ENCODE measurements around the gene LRRTM4.

LRRTM4 gene

DNA sequence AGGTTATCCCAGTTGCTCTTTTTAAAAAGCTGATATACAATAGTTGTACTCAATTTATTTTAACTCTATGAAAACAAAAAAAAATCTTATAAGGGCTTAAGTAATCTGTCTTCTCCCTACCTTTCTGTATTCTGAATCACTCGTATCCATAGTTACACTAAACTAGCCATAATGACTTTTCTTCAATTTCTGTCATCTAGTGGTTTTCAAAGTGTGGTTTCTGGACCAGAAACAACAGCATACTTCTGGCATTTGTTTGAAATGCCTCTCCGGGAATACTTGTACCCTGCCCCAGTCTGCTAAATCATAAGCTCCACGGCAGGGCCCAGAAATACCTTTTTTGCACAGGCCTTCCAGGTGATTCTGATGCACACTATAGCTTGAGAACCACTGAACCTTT lies 253.6 kb downstream of the LRRTM4 start:
- H3K4me3 ChIP-seq (ENCODE audit: low read length) = no peak overlapping the region
- TF ChIP-seq, protein P1, sequence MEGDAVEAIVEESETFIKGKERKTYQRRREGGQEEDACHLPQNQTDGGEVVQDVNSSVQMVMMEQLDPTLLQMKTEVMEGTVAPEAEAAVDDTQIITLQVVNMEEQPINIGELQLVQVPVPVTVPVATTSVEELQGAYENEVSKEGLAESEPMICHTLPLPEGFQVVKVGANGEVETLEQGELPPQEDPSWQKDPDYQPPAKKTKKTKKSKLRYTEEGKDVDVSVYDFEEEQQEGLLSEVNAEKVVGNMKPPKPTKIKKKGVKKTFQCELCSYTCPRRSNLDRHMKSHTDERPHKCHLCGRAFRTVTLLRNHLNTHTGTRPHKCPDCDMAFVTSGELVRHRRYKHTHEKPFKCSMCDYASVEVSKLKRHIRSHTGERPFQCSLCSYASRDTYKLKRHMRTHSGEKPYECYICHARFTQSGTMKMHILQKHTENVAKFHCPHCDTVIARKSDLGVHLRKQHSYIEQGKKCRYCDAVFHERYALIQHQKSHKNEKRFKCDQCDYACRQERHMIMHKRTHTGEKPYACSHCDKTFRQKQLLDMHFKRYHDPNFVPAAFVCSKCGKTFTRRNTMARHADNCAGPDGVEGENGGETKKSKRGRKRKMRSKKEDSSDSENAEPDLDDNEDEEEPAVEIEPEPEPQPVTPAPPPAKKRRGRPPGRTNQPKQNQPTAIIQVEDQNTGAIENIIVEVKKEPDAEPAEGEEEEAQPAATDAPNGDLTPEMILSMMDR (conservative IDR thresholded peaks at IDR 0.05; ENCODE audit: low read length) = no peak
- no peak for DNase-seq (ENCODE audit: low read depth)

DNA sequence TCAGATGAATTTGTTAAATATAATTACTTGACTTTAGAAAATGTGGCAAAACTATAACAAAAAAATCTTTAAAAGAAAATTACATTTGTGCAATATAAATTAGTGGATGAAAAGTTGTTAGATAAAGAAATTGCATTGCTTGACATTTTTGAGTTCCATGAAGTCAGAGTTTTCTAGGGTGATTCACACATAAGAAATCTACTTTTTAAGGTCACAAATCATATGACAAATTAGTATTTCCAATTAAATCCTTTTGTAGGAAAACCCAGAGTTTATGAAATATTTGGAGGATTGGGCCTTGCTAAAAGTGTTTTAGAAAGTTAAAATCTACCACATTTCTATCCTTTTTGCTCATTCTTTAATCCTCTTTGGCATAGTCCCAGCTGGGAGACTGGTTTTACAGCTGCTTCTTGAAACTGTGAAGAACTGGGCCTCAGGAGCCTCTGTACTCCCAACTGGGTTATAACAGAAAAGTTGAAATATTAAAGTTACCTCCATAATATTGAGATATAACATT lies 289.2 kb downstream of the LRRTM4 start:
- no peak overlapping the region for H3K4me3 ChIP-seq (ENCODE audit: low read length)
- TF ChIP-seq, protein P1 (conservative IDR thresholded peaks at IDR 0.05; ENCODE audit: low read length) = no peak

DNA sequence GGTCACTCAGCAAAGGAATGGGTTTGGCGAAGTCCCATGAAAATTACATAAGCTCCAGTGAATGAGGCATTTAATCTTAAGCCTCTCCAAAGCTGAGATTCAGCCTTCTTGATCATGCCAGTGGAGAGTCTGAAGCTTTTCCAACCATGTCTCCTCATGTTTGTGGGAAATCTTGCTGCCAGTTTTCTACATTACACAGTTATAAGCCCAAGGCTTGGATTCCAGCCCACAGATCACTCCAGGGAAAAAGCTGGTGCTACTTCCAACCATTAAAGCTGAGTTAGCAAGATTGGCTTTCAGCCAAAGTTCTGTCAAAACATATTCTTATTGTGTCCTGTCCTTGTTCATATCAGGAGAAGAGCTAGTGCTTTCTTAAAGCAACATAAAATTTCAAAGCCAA lies 293.8 kb downstream of the LRRTM4 start:
- no peak for DNase-seq (ENCODE audit: low read depth)
- no peak overlapping the region for H3K4me3 ChIP-seq (ENCODE audit: low read length)
- TF ChIP-seq, protein P1 (conservative IDR thresholded peaks at IDR 0.05; ENCODE audit: low read length) = no peak

More for the DNA sequence above, 289.2 kb downstream of the LRRTM4 start:
- DNase-seq (ENCODE audit: low read depth) = no peak

DNA sequence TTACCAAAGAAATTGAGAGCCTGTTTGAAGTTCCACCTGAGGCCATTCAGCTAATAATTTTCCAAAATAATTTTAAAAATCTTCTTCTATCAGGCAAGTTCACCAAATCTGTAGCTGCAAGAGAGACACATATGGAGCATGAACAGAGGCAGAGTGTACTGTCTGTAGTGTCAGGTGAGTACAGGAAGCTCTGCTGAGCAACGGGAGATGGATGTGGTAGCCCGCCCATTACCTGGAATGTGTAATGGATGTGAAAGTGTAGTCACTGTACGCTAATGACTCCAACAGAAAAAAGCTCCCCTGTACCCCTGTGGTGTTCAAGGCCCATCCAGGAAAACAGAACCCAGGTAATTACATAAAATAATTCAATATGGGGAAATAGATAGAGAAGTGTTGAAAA lies 311.5 kb downstream of the LRRTM4 start:
- DNase-seq (ENCODE audit: low read depth) = no peak
- TF ChIP-seq, protein P1 (conservative IDR thresholded peaks at IDR 0.05; ENCODE audit: low read length) = no peak

DNA sequence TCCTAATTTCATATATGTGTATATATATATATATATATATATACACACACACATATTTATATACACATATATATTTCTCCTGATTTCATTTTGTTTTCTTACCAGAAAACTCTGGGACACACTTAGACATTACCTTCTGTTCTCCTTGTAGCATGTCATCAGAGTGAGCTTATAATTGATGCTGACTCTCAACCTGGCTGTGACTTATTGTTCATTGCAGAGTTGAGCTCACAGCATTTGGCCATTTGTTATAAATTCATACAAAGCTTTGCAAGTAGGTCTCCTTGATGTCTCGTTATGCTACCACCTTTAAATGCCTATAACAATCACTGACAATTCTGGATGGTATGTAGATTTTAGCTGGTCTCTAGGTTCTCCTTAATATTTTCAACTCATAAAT lies 314.8 kb downstream of the LRRTM4 start:
- no peak overlapping the region for H3K4me3 ChIP-seq (ENCODE audit: low read length)
- TF ChIP-seq, protein P1 (conservative IDR thresholded peaks at IDR 0.05; ENCODE audit: low read length) = no peak
- DNase-seq (ENCODE audit: low read depth) = no peak

More for the DNA sequence above, 311.5 kb downstream of the LRRTM4 start:
- H3K4me3 ChIP-seq (ENCODE audit: low read length) = no peak overlapping the region

DNA sequence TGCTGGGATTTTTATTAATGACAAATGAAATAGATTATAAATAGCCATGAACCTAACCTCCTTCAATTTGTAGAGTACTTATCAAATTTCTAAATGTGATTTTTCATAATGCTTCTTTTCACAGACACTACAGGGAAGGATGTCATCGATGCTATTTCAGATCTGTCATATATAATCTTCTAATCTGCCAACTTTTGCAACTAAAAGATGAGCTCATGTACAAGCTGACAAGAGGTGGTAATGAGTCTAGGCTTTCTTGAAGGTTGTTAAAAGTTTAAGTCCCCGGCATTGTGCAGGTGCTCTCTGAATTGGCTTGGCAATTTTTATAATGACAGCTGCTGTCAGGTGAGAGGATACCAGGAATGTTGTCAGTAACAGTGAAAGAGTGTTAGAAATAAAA lies 320.4 kb downstream of the LRRTM4 start:
- TF ChIP-seq, protein P1 (conservative IDR thresholded peaks at IDR 0.05; ENCODE audit: low read length) = no peak
- no peak for DNase-seq (ENCODE audit: low read depth)
- no peak overlapping the region for H3K4me3 ChIP-seq (ENCODE audit: low read length)

DNA sequence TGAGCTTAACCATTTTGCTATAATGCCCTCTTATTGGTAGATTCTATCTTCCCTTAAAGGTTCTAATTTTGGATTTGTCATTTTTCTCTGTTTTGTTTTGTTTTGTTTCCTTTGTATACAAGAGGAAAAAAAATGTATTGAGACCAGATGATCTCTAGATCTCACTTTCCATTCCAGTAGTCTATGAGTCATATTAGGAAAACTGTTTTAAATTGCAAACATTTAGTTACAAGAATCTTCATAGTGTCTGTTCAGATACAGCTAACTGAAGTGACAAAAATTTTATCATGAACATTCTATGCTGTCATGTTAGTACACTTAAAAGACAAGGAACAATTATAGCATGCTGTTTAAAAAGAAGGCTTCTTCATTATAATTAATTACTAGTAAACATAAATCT lies 322.8 kb downstream of the LRRTM4 start:
- TF ChIP-seq, protein P1 (conservative IDR thresholded peaks at IDR 0.05; ENCODE audit: low read length) = no peak
- DNase-seq (ENCODE audit: low read depth) = no peak
- H3K4me3 ChIP-seq (ENCODE audit: low read length) = no peak overlapping the region
